Measurements from ENCODE around the gene ALDH9A1.
"Not testable (repeated sequence)": the region's sequence is repeated elsewhere in the genome, so short reads cannot be mapped to it uniquely, and the experiment has no call there.

The ALDH9A1 gene

GRCh38 chr1:165645654-165646366 lies 52.6 kb downstream of the ALDH9A1 start:
- H3K4me3 Mint-ChIP-seq: no peak overlapping the region
- H3K9me3 Mint-ChIP-seq: no peaks in the 10 kb centered on the region
- no peak for DNase-seq
- H3K4me1 Mint-ChIP-seq (ENCODE audit: low read depth): peaks cover 49% of the 10 kb centered on the region
- no peaks in the 10 kb centered on the region for H3K27me3 Mint-ChIP-seq
- peaks cover 11% of the 10 kb centered on the region for H3K36me3 Mint-ChIP-seq (ENCODE audit: low read depth)
- H3K27ac Mint-ChIP-seq: peak overlapping the region; percentile 18

- H3K27me3 Mint-ChIP-seq: no peaks in the 10 kb centered on the region
- peaks cover 3% of the 10 kb centered on the region for H3K36me3 Mint-ChIP-seq (ENCODE audit: low read depth)
- H3K4me3 Mint-ChIP-seq: no peak overlapping the region
- no peak overlapping the region for H3K27ac Mint-ChIP-seq
- no peak for DNase-seq
- peaks cover 53% of the 10 kb centered on the region for H3K4me1 Mint-ChIP-seq (ENCODE audit: low read depth)
- H3K9me3 Mint-ChIP-seq: no peaks in the 10 kb centered on the region
Observed at GRCh38 chr1:165644064-165644735, 54.2 kb downstream of the ALDH9A1 start.

- Mint-ChIP-seq H3K4me3 (no peak overlapping the region), H3K36me3 (ENCODE audit: low read depth) (peaks cover 15% of the 10 kb centered on the region), H3K9me3 (no peaks in the 10 kb centered on the region), H3K27ac (no peak overlapping the region), H3K4me1 (ENCODE audit: low read depth) (peaks cover 54% of the 10 kb centered on the region), H3K27me3 (no peaks in the 10 kb centered on the region)
- DNase-seq: no peak
Observed at GRCh38 chr1:165641231-165641987, 57.0 kb downstream of the ALDH9A1 start.

- peaks cover 43% of the 10 kb centered on the region for H3K4me1 Mint-ChIP-seq (ENCODE audit: low read depth)
- no peak overlapping the region for H3K4me3 Mint-ChIP-seq
- H3K27me3 Mint-ChIP-seq: no peaks in the 10 kb centered on the region
- H3K36me3 Mint-ChIP-seq (ENCODE audit: low read depth): peaks cover 24% of the 10 kb centered on the region
- peak overlapping the region; percentile 79 for H3K27ac Mint-ChIP-seq
- DNase-seq: no peak
- no peaks in the 10 kb centered on the region for H3K9me3 Mint-ChIP-seq
Observed at GRCh38 chr1:165639821-165640623, 58.3 kb downstream of the ALDH9A1 start.

- H3K4me1 Mint-ChIP-seq (ENCODE audit: low read depth): peaks cover 50% of the 10 kb centered on the region
- not testable (repeated sequence) for DNase-seq, H3K9me3 Mint-ChIP-seq, H3K4me3 Mint-ChIP-seq, H3K27me3 Mint-ChIP-seq
- H3K27ac Mint-ChIP-seq: peak overlapping the region; percentile 29
- H3K36me3 Mint-ChIP-seq (ENCODE audit: low read depth): peaks cover 26% of the 10 kb centered on the region
Observed at GRCh38 chr1:165638211-165638610, 60.2 kb downstream of the ALDH9A1 start.

- Mint-ChIP-seq H3K9me3 (no peaks in the 10 kb centered on the region), H3K36me3 (ENCODE audit: low read depth) (peaks cover 26% of the 10 kb centered on the region), H3K27ac (peak overlapping the region; percentile 29), H3K4me3 (no peak overlapping the region), H3K27me3 (no peaks in the 10 kb centered on the region), H3K4me1 (ENCODE audit: low read depth) (peaks cover 50% of the 10 kb centered on the region)
- DNase-seq: no peak
Observed at GRCh38 chr1:165637427-165637826, 60.9 kb downstream of the ALDH9A1 start.

GRCh38 chr1:165635823-165636222 lies 62.5 kb downstream of the ALDH9A1 start:
- no peak overlapping the region for H3K4me3 Mint-ChIP-seq
- peaks cover 37% of the 10 kb centered on the region for H3K4me1 Mint-ChIP-seq (ENCODE audit: low read depth)
- DNase-seq: no peak
- H3K9me3 Mint-ChIP-seq: no peaks in the 10 kb centered on the region
- no peak overlapping the region for H3K27ac Mint-ChIP-seq
- H3K36me3 Mint-ChIP-seq (ENCODE audit: low read depth): peaks cover 26% of the 10 kb centered on the region
- no peaks in the 10 kb centered on the region for H3K27me3 Mint-ChIP-seq

- no peak for DNase-seq
- Mint-ChIP-seq H3K4me1 (ENCODE audit: low read depth) (peaks cover 33% of the 10 kb centered on the region), H3K36me3 (ENCODE audit: low read depth) (peaks cover 26% of the 10 kb centered on the region), H3K27ac (no peak overlapping the region), H3K27me3 (no peaks in the 10 kb centered on the region), H3K4me3 (no peak overlapping the region), H3K9me3 (no peaks in the 10 kb centered on the region)
Observed at GRCh38 chr1:165635329-165635728, 63.0 kb downstream of the ALDH9A1 start.

GRCh38 chr1:165634154-165634921 lies 64.0 kb downstream of the ALDH9A1 start:
- peaks cover 23% of the 10 kb centered on the region for H3K36me3 Mint-ChIP-seq (ENCODE audit: low read depth)
- no peaks in the 10 kb centered on the region for H3K27me3 Mint-ChIP-seq
- DNase-seq: no peak
- peak overlapping the region; percentile 8 for H3K27ac Mint-ChIP-seq
- H3K4me1 Mint-ChIP-seq (ENCODE audit: low read depth): peaks cover 31% of the 10 kb centered on the region
- no peaks in the 10 kb centered on the region for H3K9me3 Mint-ChIP-seq
- H3K4me3 Mint-ChIP-seq: no peak overlapping the region

GRCh38 chr1:165633614-165634013 lies 64.7 kb downstream of the ALDH9A1 start:
- Mint-ChIP-seq H3K4me3 (no peak overlapping the region), H3K27me3 (no peaks in the 10 kb centered on the region), H3K9me3 (no peaks in the 10 kb centered on the region), H3K36me3 (ENCODE audit: low read depth) (peaks cover 20% of the 10 kb centered on the region), H3K27ac (peak overlapping the region; percentile 8), H3K4me1 (ENCODE audit: low read depth) (peaks cover 31% of the 10 kb centered on the region)
- DNase-seq: no peak

GRCh38 chr1:165632491-165632890 lies 65.9 kb downstream of the ALDH9A1 start:
- DNase-seq: no peak
- H3K27me3 Mint-ChIP-seq: no peaks in the 10 kb centered on the region
- peaks cover 15% of the 10 kb centered on the region for H3K36me3 Mint-ChIP-seq (ENCODE audit: low read depth)
- no peaks in the 10 kb centered on the region for H3K9me3 Mint-ChIP-seq
- peaks cover 26% of the 10 kb centered on the region for H3K4me1 Mint-ChIP-seq (ENCODE audit: low read depth)
- H3K27ac Mint-ChIP-seq: peak overlapping the region; percentile 16
- no peak overlapping the region for H3K4me3 Mint-ChIP-seq

- Mint-ChIP-seq H3K27ac (no peak overlapping the region), H3K9me3 (no peaks in the 10 kb centered on the region), H3K27me3 (no peaks in the 10 kb centered on the region), H3K4me1 (ENCODE audit: low read depth) (peaks cover 23% of the 10 kb centered on the region), H3K36me3 (ENCODE audit: low read depth) (peaks cover 15% of the 10 kb centered on the region), H3K4me3 (no peak overlapping the region)
- no peak for DNase-seq
Observed at GRCh38 chr1:165632152-165632469, 66.3 kb downstream of the ALDH9A1 start.

- H3K27me3 Mint-ChIP-seq: no peaks in the 10 kb centered on the region
- peaks cover 19% of the 10 kb centered on the region for H3K4me1 Mint-ChIP-seq (ENCODE audit: low read depth)
- no peak overlapping the region for H3K4me3 Mint-ChIP-seq
- no peak overlapping the region for H3K27ac Mint-ChIP-seq
- H3K9me3 Mint-ChIP-seq: no peaks in the 10 kb centered on the region
- H3K36me3 Mint-ChIP-seq (ENCODE audit: low read depth): peaks cover 11% of the 10 kb centered on the region
- peak; percentile 67 for DNase-seq
Observed at GRCh38 chr1:165631342-165632151, 66.8 kb downstream of the ALDH9A1 start.

Data from activated T-cell treated with anti-CD3 and anti-CD28 coated beads, Interleukin-2, amount 50 U/mL, for 24 hours (primary cell).